DND-41 (cell line): ENCODE measurements around the gene DEFB118.

Experiments
- CTCF ChIP-seq: IDR thresholded peaks from 2 replicates; pipeline ENCODE4 v1.5.1; 2012; ENCODE audit warnings: borderline replicate concordance, low read length, moderate library complexity, mild to moderate bottlenecking; ENCODE audit not compliant: poor library complexity, severe bottlenecking; ENCODE audit errors: extremely low read depth
- EZH2 ChIP-seq: IDR thresholded peaks from 3 replicates; pipeline ENCODE4 v1.6.1; 2012; ENCODE audit warnings: borderline replicate concordance, low read depth, mild to moderate bottlenecking, moderate library complexity, low read length, inconsistent platforms; ENCODE audit not compliant: severe bottlenecking

DNA sequence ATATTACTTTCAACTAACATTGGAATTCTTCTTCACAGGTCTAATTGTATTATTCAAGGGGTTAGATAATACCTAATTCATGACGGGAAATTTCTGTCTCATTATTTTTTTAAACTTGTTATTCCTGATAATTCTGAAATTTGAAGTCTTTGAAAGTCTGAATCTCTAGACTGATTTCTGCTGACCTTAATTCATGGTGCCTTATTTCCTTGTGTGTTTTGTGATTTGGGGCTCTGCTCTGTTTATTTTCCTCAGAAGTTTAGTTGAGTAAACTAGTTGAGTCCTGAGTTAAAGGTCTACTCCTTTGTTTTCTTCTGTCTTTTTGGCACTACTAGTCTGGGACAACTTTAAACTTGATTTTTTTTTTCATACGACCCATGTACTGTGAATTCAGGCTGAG is 5.9 kb downstream of the DEFB118 start:
- no peak for TF ChIP-seq CTCF
- no peak for TF ChIP-seq EZH2
